ENCODE measurements around the gene MLPH.

- no peak for TF ChIP-seq RFX5 (IDR thresholded peaks at IDR 0.05; ENCODE audit: low read depth, low read length)
- TF ChIP-seq, protein P1, sequence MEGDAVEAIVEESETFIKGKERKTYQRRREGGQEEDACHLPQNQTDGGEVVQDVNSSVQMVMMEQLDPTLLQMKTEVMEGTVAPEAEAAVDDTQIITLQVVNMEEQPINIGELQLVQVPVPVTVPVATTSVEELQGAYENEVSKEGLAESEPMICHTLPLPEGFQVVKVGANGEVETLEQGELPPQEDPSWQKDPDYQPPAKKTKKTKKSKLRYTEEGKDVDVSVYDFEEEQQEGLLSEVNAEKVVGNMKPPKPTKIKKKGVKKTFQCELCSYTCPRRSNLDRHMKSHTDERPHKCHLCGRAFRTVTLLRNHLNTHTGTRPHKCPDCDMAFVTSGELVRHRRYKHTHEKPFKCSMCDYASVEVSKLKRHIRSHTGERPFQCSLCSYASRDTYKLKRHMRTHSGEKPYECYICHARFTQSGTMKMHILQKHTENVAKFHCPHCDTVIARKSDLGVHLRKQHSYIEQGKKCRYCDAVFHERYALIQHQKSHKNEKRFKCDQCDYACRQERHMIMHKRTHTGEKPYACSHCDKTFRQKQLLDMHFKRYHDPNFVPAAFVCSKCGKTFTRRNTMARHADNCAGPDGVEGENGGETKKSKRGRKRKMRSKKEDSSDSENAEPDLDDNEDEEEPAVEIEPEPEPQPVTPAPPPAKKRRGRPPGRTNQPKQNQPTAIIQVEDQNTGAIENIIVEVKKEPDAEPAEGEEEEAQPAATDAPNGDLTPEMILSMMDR (conservative IDR thresholded peaks at IDR 0.05; ENCODE audit: low read depth, low read length): no peak
- TF ChIP-seq RAD21 (IDR thresholded peaks at IDR 0.05; ENCODE audit: low read length): no peak
- no peak for TF ChIP-seq POLR2A (IDR thresholded peaks at IDR 0.05; ENCODE audit: low read depth, low read length)
- no peak for TF ChIP-seq MAFK (IDR thresholded peaks at IDR 0.05; ENCODE audit: low read depth, low read length)
- TF ChIP-seq RCOR1 (IDR thresholded peaks at IDR 0.05; ENCODE audit: insufficient replicate concordance, low read length): no peak
- TF ChIP-seq SMC3 (IDR thresholded peaks at IDR 0.05; ENCODE audit: low read depth, low read length): no peak
Measured at GRCh38 chr2:237458519-237458918, 28.5 kb upstream of the MLPH start.

All from IMR-90 (cell line).